DOHH2 (cell line): Measurements from ENCODE around the gene TRPV4.

ENCODE experiments used
- CTCF ChIP-seq: fragments of 200-600 bp; sonication (generic); IDR thresholded peaks from one replicate; pipeline ENCODE4 v1.5.1; 2014; ENCODE audit warnings: antibody characterized with exemption, mild to moderate bottlenecking, low read depth, low read length; ENCODE audit not compliant: poor library complexity, severe bottlenecking
- EZH2phosphoT487 ChIP-seq: fragments of 200-600 bp; sonication (generic); IDR thresholded peaks from 2 replicates; pipeline ENCODE4 v1.6.1; 2017; ENCODE audit warnings: borderline replicate concordance, mild to moderate bottlenecking, antibody characterized with exemption, low read length, moderate library complexity, mixed read lengths

- TF ChIP-seq CTCF (peak; percentile 97), EZH2phosphoT487 (no peak)
These were observed 28.1 kb downstream of the TRPV4 start for GRCh38 chr12:109804820-109805761.
